K562 (cell line): ENCODE results near the gene ERP29. TPM values are rescaled to one million over a fixed set of nuclear protein-coding genes. Genes with fewer than 3 reads are reported as not detected.

Experiments
- MCM3 ChIP-seq: fragments of 450-650 bp; IDR thresholded peaks from 2 replicates; pipeline ENCODE4 v1.6.1; 2016
- MCM7 ChIP-seq, 2 experiments: fragments of 450-650 bp; IDR thresholded peaks; 2 replicates each; pipeline ENCODE4 v1.6.1; 2016 to 2018
- MED1 ChIP-seq: sonication (generic); formaldehyde crosslinking; IDR thresholded peaks from 2 replicates; pipeline ENCODE4 v1.8.1; 2023; ENCODE audit warnings: missing genetic modification reagents, borderline replicate concordance
- MTF1 ChIP-seq: fragments of 250-450 bp; sonication (Bioruptor Pico); IDR thresholded peaks from 2 replicates; pipeline ENCODE4 v1.9.0; 2021; ENCODE audit warnings: moderate library complexity, mild to moderate bottlenecking, inconsistent platforms, borderline replicate concordance
- NUFIP1 ChIP-seq: fragments of 450-650 bp; IDR thresholded peaks from 2 replicates; pipeline ENCODE4 v1.6.1; 2018; ENCODE audit not compliant: partially characterized antibody
- PBX2 ChIP-seq, 2 experiments: IDR thresholded peaks in 1 of 2; conservative IDR thresholded peaks in 1 of 2; 2 replicates each; pipeline ENCODE4 v1.6.1; 2016; ENCODE audit warnings: low read depth in 2 of 2, mild to moderate bottlenecking in 1 of 2, missing compliant biosample characterization in 1 of 2, missing genetic modification characterization in 1 of 2, moderate library complexity in 1 of 2
- RBM25 ChIP-seq: fragments of 200-400 bp; formaldehyde crosslinking; IDR thresholded peaks from 2 replicates; pipeline ENCODE4 v1.6.1; 2018; ENCODE audit warnings: low read length, low read depth, moderate library complexity; ENCODE audit not compliant: severe bottlenecking
- SREBF2 ChIP-seq: sonication (generic); formaldehyde crosslinking; IDR thresholded peaks from 2 replicates; pipeline ENCODE4 v1.4.0; 2020; ENCODE audit warnings: mild to moderate bottlenecking, missing genetic modification reagents
- TAL1 ChIP-seq: fragments of 450-650 bp; IDR thresholded peaks from 2 replicates; pipeline ENCODE4 v1.6.1; 2016; ENCODE audit warnings: mild to moderate bottlenecking
- TGIF2 ChIP-seq: sonication (generic); formaldehyde crosslinking; IDR thresholded peaks from 2 replicates; pipeline ENCODE4 v1.8.1; 2022; ENCODE audit warnings: mild to moderate bottlenecking, missing genetic modification reagents, moderate library complexity
- ZBTB8A ChIP-seq: fragments of 450-650 bp; IDR thresholded peaks from 2 replicates; pipeline ENCODE4 v1.6.1; 2018; ENCODE audit warnings: mild to moderate bottlenecking, moderate library complexity; ENCODE audit not compliant: partially characterized antibody
- ZFP91 ChIP-seq: sonication (generic); formaldehyde crosslinking; IDR thresholded peaks from 2 replicates; pipeline ENCODE4 v1.8.0; 2022; ENCODE audit warnings: mild to moderate bottlenecking, missing genetic modification reagents
- ZNF740 ChIP-seq, 3 experiments: fragments of 200-800 bp in 1 of 3; sonication (Bioruptor generic) in 1 of 3; sonication (generic) in 1 of 3; formaldehyde crosslinking in 1 of 3; IDR thresholded peaks; 2 replicates each; pipeline versions ENCODE4 v1.6.1 to v1.8.0; 2016 to 2022; ENCODE audit warnings: mild to moderate bottlenecking in 2 of 3, missing compliant biosample characterization in 2 of 3, missing genetic modification characterization in 2 of 3, missing genetic modification reagents in 1 of 3
- polyA plus RNA-seq, 8 experiments: library from polyadenylated mRNA; depleted of rRNA in 4 of 8; stranded (reverse) in 5 of 8; unstranded in 3 of 8; fragments of >200 nt; fragmentation: Nextera tagmentation in 2 of 8; fragmentation: Illumina TruSeq in 1 of 8; extraction: Ambion mirVana in 2 of 8; extraction: Trizol in 1 of 8; gene quantifications; 2 replicates each; pipeline versions ENCODE4 v1.2.1 to v1.2.3, GENCODE V29; 2011 to 2014; ENCODE audit warnings: inconsistent platforms in 1 of 8, missing spikeins in 1 of 8
- total RNA-seq, 7 experiments: library from RNA; depleted of rRNA in 6 of 7; stranded (reverse); fragments of >200 nt in 6 of 7; fragmentation: Illumina TruSeq in 2 of 7; extraction: Trizol in 2 of 7; gene quantifications; 2 replicates each; pipeline versions ENCODE4 v1.2.1 to v1.2.3, GENCODE V29; 2011 to 2021; ENCODE audit warnings: low replicate concordance in 1 of 7
- TF ChIP-seq, protein P1 (sequence below): fragments of 250-450 bp; sonication (Bioruptor Pico); IDR thresholded peaks from 2 replicates; pipeline ENCODE4 v1.9.0; 2021; ENCODE audit warnings: mild to moderate bottlenecking, inconsistent platforms
- TF ChIP-seq, protein P2 (sequence below), 2 experiments: fragments of 450-650 bp in 1 of 2; sonication (generic) in 1 of 2; formaldehyde crosslinking in 1 of 2; IDR thresholded peaks in 1 of 2; conservative IDR thresholded peaks in 1 of 2; 2 replicates each; pipeline versions ENCODE4 v1.6.1 to v1.8.1; 2016 to 2023; ENCODE audit warnings: mild to moderate bottlenecking in 2 of 2, moderate library complexity in 2 of 2, inconsistent platforms in 1 of 2, missing genetic modification reagents in 1 of 2

Gene ERP29
- total and polyA plus RNA-seq, 9 of the 15 experiments (the other 6 are each of a cell fraction or from before 2014, with no cell fraction given) = 42.4 to 146 (median 111) TPM

DNA sequence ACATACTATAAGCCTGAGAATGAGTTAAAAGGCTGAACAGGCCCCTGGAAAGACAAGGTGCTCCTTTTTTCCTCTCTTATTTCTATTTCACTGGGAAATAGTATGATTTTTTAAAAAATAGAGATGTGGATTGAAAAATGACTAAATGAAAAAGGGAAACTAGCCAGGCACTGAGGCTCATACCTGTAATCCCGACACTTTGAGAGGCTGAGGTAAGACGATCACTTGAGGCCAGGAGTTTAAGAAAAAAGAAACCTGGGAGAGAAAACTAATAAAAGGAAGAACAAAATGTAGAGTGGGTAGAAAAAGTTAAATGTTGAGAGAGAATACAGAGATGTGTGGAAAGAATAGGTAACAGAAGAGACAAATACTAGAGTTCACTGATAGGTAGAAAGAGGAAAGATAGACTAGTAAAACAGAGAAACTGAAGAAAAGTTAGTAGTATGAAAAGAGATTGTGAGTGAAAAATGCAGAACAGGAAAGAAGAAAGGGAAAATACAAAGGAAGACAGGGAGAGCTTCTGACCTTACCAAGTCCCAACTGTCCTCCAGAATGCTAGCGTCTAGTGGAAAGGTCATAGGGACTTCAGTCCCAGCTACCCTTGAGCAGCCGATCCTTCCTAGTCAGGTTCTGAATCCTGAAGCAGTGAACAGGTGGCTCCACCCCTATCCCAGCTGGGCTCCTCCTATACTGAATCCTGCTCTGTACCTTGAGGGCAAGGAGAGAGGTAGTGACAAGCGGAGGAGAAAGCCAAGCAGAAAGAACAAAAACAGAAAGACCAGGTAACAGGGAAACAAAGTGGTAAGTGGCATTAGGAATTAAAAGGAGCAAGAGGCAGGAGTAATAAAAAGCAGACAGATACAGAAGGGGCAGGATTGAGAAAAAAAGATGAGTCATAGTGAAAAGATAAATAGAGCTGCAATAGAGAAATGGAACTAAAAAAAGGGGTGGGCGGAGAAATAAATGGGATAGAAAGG lies 7.5 kb upstream of the ERP29 start (continued):
- no peak for TF ChIP-seq RBM25
- no peak for TF ChIP-seq ZNF740 (CRISPR knock-in tag; IDR thresholded peaks at IDR 0.05)
- no peak for TF ChIP-seq ZNF740 (tag; IDR thresholded peaks at IDR 0.05)
- TF ChIP-seq TAL1 = no peak
- TF ChIP-seq MCM3 = no peak
- TF ChIP-seq ZFP91 = no peak
- no peak for TF ChIP-seq PBX2 (CRISPR knock-in tag; IDR thresholded peaks at IDR 0.05; ENCODE audit: low read depth)
- no peak for TF ChIP-seq PBX2 (tag; conservative IDR thresholded peaks at IDR 0.05; ENCODE audit: low read depth)
- TF ChIP-seq, protein P1, sequence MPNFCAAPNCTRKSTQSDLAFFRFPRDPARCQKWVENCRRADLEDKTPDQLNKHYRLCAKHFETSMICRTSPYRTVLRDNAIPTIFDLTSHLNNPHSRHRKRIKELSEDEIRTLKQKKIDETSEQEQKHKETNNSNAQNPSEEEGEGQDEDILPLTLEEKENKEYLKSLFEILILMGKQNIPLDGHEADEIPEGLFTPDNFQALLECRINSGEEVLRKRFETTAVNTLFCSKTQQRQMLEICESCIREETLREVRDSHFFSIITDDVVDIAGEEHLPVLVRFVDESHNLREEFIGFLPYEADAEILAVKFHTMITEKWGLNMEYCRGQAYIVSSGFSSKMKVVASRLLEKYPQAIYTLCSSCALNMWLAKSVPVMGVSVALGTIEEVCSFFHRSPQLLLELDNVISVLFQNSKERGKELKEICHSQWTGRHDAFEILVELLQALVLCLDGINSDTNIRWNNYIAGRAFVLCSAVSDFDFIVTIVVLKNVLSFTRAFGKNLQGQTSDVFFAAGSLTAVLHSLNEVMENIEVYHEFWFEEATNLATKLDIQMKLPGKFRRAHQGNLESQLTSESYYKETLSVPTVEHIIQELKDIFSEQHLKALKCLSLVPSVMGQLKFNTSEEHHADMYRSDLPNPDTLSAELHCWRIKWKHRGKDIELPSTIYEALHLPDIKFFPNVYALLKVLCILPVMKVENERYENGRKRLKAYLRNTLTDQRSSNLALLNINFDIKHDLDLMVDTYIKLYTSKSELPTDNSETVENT (CRISPR knock-in tag) = no peak
- no peak for TF ChIP-seq NUFIP1
- TF ChIP-seq, protein P2, sequence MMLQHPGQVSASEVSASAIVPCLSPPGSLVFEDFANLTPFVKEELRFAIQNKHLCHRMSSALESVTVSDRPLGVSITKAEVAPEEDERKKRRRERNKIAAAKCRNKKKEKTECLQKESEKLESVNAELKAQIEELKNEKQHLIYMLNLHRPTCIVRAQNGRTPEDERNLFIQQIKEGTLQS (IDR thresholded peaks at IDR 0.05) = peak; percentile 91
- TF ChIP-seq, protein P2 (CRISPR knock-in tag; conservative IDR thresholded peaks at IDR 0.05) = no peak
- TF ChIP-seq MTF1 (CRISPR knock-in tag) = no peak
- no peak for TF ChIP-seq MED1 (CRISPR knock-in tag)
- no peak for TF ChIP-seq ZBTB8A
- no peak for TF ChIP-seq SREBF2
- TF ChIP-seq TGIF2 (CRISPR knock-in tag) = no peak
- no peak for TF ChIP-seq MCM7 (IDR thresholded peaks at IDR 0.05)
